A549 (cell line): ENCODE measurements around the gene CACNA1S. TPM values are rescaled to one million over a fixed set of nuclear protein-coding genes. Genes with fewer than 3 reads are reported as not detected.

ENCODE experiments used
- ATAC-seq, 2 experiments: fragments of 200-7000 bp in 1 of 2; fragments of >200 bp in 1 of 2; cut with Nextera tagmentation in 1 of 2; cut with Tn5 transposase in 1 of 2; 3 replicates each; pipeline versions ENCODE4 v1.8.0 to v1.9.1; 2018 to 2020; ENCODE audit warnings: mild to moderate bottlenecking in 1 of 2, moderate library complexity in 1 of 2
- CTCF ChIA-PET: fragments of 300-600 bp; sonication (Branson Sonifier 250); formaldehyde crosslinking; extraction: SDS; loops from one replicate; lab custom pipeline; 2021; ENCODE audit warnings: antibody characterized with exemption, inconsistent platforms; lab: Yijun Ruan, JAX
- POLR2A ChIA-PET: fragments of 350-600 bp; formaldehyde crosslinking; extraction: SDS; loops from one replicate; lab custom pipeline; 2021; ENCODE audit warnings: antibody characterized with exemption, inconsistent platforms; lab: Yijun Ruan, JAX
- DNase-seq, 2 experiments: peaks; one replicate each; pipeline versions ENCODE4 v3.0.0 to v3.0.0-alpha.2; 2011 to 2016; ENCODE audit warnings: low read depth in 1 of 2, low spot score in 1 of 2
- FAIRE-seq: peaks from 2 replicates; lab custom pipeline; 2011; peaks lifted over from hg19 to GRCh38; lab: Jason Lieb, UNC
- H3K27ac ChIP-seq, 2 experiments: fragments of >200 bp; sonication (Bioruptor Twin); formaldehyde crosslinking; 3 replicates each; pipeline ENCODE4 v1.5.1; 2016 to 2017
- H3K4me1 ChIP-seq: fragments of >200 bp; sonication (Bioruptor Twin); formaldehyde crosslinking; 3 replicates; pipeline ENCODE4 v1.6.1; 2016
- H3K4me2 ChIP-seq: fragments of >200 bp; sonication (Bioruptor Twin); formaldehyde crosslinking; 3 replicates; pipeline ENCODE4 v1.6.1; 2016
- H3K4me3 ChIP-seq: fragments of >200 bp; sonication (Bioruptor Twin); formaldehyde crosslinking; 3 replicates; pipeline ENCODE4 v1.5.1; 2016
- H3K9me3 ChIP-seq: fragments of >200 bp; sonication (Bioruptor Twin); formaldehyde crosslinking; 3 replicates; pipeline ENCODE4 v1.6.1; 2016
- ATOH8 ChIP-seq: fragments of 250-450 bp; sonication (Bioruptor Pico); IDR thresholded peaks from 2 replicates; pipeline ENCODE4 v1.5.0; 2020; ENCODE audit warnings: low read depth, mild to moderate bottlenecking, moderate library complexity
- BCL3 ChIP-seq: fragments of >200 bp; sonication (Bioruptor Twin); formaldehyde crosslinking; IDR thresholded peaks from 3 replicates; pipeline ENCODE4 v1.6.1; 2016
- CBX8 ChIP-seq: fragments of 200-600 bp; sonication (generic); IDR thresholded peaks from 2 replicates; pipeline ENCODE4 v1.6.1; 2016
- CTCF ChIP-seq: fragments of >200 bp; sonication (Bioruptor Twin); formaldehyde crosslinking; IDR thresholded peaks from 3 replicates; pipeline ENCODE4 v1.5.1; 2016
- EHMT2 ChIP-seq: fragments of 200-600 bp; sonication (generic); IDR thresholded peaks from 2 replicates; pipeline ENCODE4 v1.6.1; 2016; ENCODE audit warnings: antibody characterized with exemption, low read depth, mild to moderate bottlenecking, moderate library complexity
- FOXS1 ChIP-seq: fragments of 250-450 bp; sonication (Bioruptor Pico); IDR thresholded peaks from 2 replicates; pipeline ENCODE4 v1.5.0; 2020; ENCODE audit warnings: mild to moderate bottlenecking, moderate library complexity
- HDAC2 ChIP-seq: fragments of 200-600 bp; sonication (generic); IDR thresholded peaks from 2 replicates; pipeline ENCODE4 v1.6.1; 2016
- HES2 ChIP-seq: fragments of >200 bp; sonication (Bioruptor Twin); formaldehyde crosslinking; IDR thresholded peaks from 2 replicates; pipeline ENCODE4 v1.6.1; 2016
- HOXA7 ChIP-seq: fragments of 250-450 bp; sonication (Bioruptor Pico); IDR thresholded peaks from 2 replicates; pipeline ENCODE4 v1.5.0; 2020; ENCODE audit warnings: mild to moderate bottlenecking, moderate library complexity
- HOXB5 ChIP-seq: fragments of 250-450 bp; sonication (Bioruptor Pico); IDR thresholded peaks from 2 replicates; pipeline ENCODE4 v1.5.0; 2020; ENCODE audit warnings: mild to moderate bottlenecking, moderate library complexity
- JUNB ChIP-seq: fragments of >200 bp; sonication (Bioruptor Twin); formaldehyde crosslinking; IDR thresholded peaks from 2 replicates; pipeline ENCODE4 v1.6.1; 2016
- MAFK ChIP-seq: fragments of 450-650 bp; IDR thresholded peaks from 2 replicates; pipeline ENCODE4 v1.6.1; 2014; ENCODE audit not compliant: partially characterized antibody
- NFE2L2 ChIP-seq: fragments of 150-350 bp; conservative IDR thresholded peaks from 2 replicates; pipeline ENCODE4 v1.6.1; 2014; ENCODE audit warnings: low read length
- PBX3 ChIP-seq: IDR thresholded peaks from 2 replicates; pipeline ENCODE4 v1.6.1; 2012
- POLR2A ChIP-seq: IDR thresholded peaks from 2 replicates; pipeline ENCODE4 v1.6.1; 2012; ENCODE audit warnings: mild to moderate bottlenecking, low read length
- POLR2AphosphoS2 ChIP-seq: conservative IDR thresholded peaks from 2 replicates; pipeline ENCODE4 v1.6.1; 2012; ENCODE audit warnings: low read length, improper control_type of control experiment, inconsistent platforms
- RAD21 ChIP-seq, 2 experiments: fragments of >200 bp in 1 of 2; sonication (Bioruptor Twin) in 1 of 2; formaldehyde crosslinking in 1 of 2; IDR thresholded peaks in 1 of 2; conservative IDR thresholded peaks in 1 of 2; 2 replicates in 1 of 2; 3 replicates in 1 of 2; pipeline ENCODE4 v1.6.1; 2012 to 2018; ENCODE audit warnings: inconsistent platforms in 1 of 2
- RARB ChIP-seq: fragments of 250-450 bp; sonication (Bioruptor Pico); IDR thresholded peaks from 2 replicates; pipeline ENCODE4 v1.8.0; 2021; ENCODE audit warnings: mild to moderate bottlenecking, moderate library complexity
- RCOR1 ChIP-seq: fragments of 150-350 bp; IDR thresholded peaks from 2 replicates; pipeline ENCODE4 v1.6.1; 2014; ENCODE audit warnings: antibody characterized with exemption, low read length, low read depth
- RFX5 ChIP-seq: fragments of 450-650 bp; IDR thresholded peaks from 2 replicates; pipeline ENCODE4 v1.7.1; 2014; ENCODE audit warnings: antibody characterized with exemption, mild to moderate bottlenecking, moderate library complexity
- SMC3 ChIP-seq: fragments of >200 bp; sonication (Bioruptor Twin); formaldehyde crosslinking; IDR thresholded peaks from 3 replicates; pipeline ENCODE4 v1.6.1; 2018; ENCODE audit warnings: inconsistent platforms
- SREBF2 ChIP-seq: fragments of 450-650 bp; IDR thresholded peaks from 2 replicates; pipeline ENCODE4 v1.6.1; 2014; ENCODE audit warnings: mild to moderate bottlenecking, moderate library complexity
- USF2 ChIP-seq: fragments of 450-650 bp; IDR thresholded peaks from 2 replicates; pipeline ENCODE4 v1.6.1; 2014; ENCODE audit warnings: antibody characterized with exemption
- ZC3H11A ChIP-seq: fragments of 450-650 bp; IDR thresholded peaks from 2 replicates; pipeline ENCODE4 v1.6.1; 2014; ENCODE audit warnings: antibody characterized with exemption, mild to moderate bottlenecking
- ZFP36 ChIP-seq: fragments of 450-650 bp; IDR thresholded peaks from 2 replicates; pipeline ENCODE4 v1.6.1; 2014; ENCODE audit warnings: borderline replicate concordance; ENCODE audit not compliant: partially characterized antibody
- whole genome bisulfite sequencing: methylation state at CpG from one replicate; pipeline ENCODE4 v1.1.6; 2017; ENCODE audit errors: missing lambda C conversion rate; 5-methylcytosine and 5-hydroxymethylcytosine counted together
- polyA plus RNA-seq, 4 experiments: library from polyadenylated mRNA; depleted of rRNA in 3 of 4; stranded (reverse); fragments of >200 nt; fragmentation: RNase III in 1 of 4; extraction: RNeasy Plus Mini Kit Qiagen cat#74134 plus additional on column Dnase treatment in 1 of 4; gene quantifications; 2 replicates in 3 of 4; 3 replicates in 1 of 4; pipeline ENCODE4 v1.2.3, GENCODE V29; 2011 to 2017

The CACNA1S gene
- polyA plus RNA-seq, 2 of the 4 experiments (the other 2 are of a cell fraction), result 0.01 TPM; not detected in 1

GRCh38 chr1:201048521-201048920, 63.7 kb downstream of the CACNA1S start:
- WGBS, result 62% methylated on average over 12 of the region's 13 CpGs
- no peak for FAIRE-seq
- ATAC-seq, result no peak
- ChIA-PET POLR2A (no interaction called here), CTCF (interaction anchor here (0.5 to 5.3 kb wide), 9 partner anchors 10 to 490 kb away, joined by 3 to 28 read pairs (median 4); no protein-coding TSS in a partner anchor)
- DNase-seq, result no peak
- no peaks in the 10 kb centered on the region for H3K9me3 ChIP-seq
- H3K27ac ChIP-seq, result no peak overlapping the region
- TF ChIP-seq POLR2AphosphoS2, result no peak
- no peak for TF ChIP-seq RARB (CRISPR knock-in tag)
- no peak for TF ChIP-seq RFX5
- TF ChIP-seq USF2, result no peak
- no peak for TF ChIP-seq RAD21 (conservative IDR thresholded peaks at IDR 0.05 in 1 of 2, IDR thresholded peaks at IDR 0.05 in 1 of 2)
- TF ChIP-seq CBX8, result no peak
- no peak overlapping the region for H3K4me2 ChIP-seq
- no peak overlapping the region for H3K4me3 ChIP-seq
- H3K4me1 ChIP-seq, result no peaks in the 10 kb centered on the region

GRCh38 chr1:201044119-201044518, 68.1 kb downstream of the CACNA1S start:
- ChIA-PET POLR2A (no interaction called here), CTCF (interaction anchor here (0.8 to 9.0 kb wide), 7 partner anchors 10 to 421 kb away, joined by 3 to 94 read pairs (median 5); partner anchors contain the start of gene KIF21B)
- peak in 1 of 2 experiments; percentile 24; a peak in 2 of 6 replicates for ATAC-seq
- no peak for TF ChIP-seq NFE2L2
- no peak for TF ChIP-seq SREBF2
- no peak for TF ChIP-seq HOXA7 (CRISPR knock-in tag)
- TF ChIP-seq MAFK, result no peak
- TF ChIP-seq JUNB, result no peak
- no peak for TF ChIP-seq HOXB5
- no peak for TF ChIP-seq EHMT2
- TF ChIP-seq RARB (CRISPR knock-in tag), result no peak
- TF ChIP-seq CTCF, result no peak
- TF ChIP-seq HES2, result no peak
- TF ChIP-seq CBX8, result no peak
- no peak for TF ChIP-seq POLR2A
- no peak overlapping the region for H3K27ac ChIP-seq
- no peak for FAIRE-seq
- 0 out of 3 replicates have a peak, but pooled peaks cover 3% of the 10 kb centered on the region for H3K4me1 ChIP-seq
- H3K4me2 ChIP-seq, result no peak overlapping the region
- 75% methylated on average over 9 of the region's 9 CpGs for WGBS
- no peaks in the 10 kb centered on the region for H3K9me3 ChIP-seq
- no peak for DNase-seq
- H3K4me3 ChIP-seq, result no peak overlapping the region

- WGBS, result 32% methylated on average over 13 of the region's 13 CpGs
- Histone ChIP-seq H3K4me1 (0 out of 3 replicates have a peak, but pooled peaks cover 3% of the 10 kb centered on the region), H3K4me2 (peak overlapping the region; percentile 33; the same call in 2 of the 3 replicates), H3K27ac (peak overlapping the region in 1 of 2 experiments; percentile 27; a peak in 3 of 6 replicates), H3K9me3 (no peaks in the 10 kb centered on the region), H3K4me3 (no peak overlapping the region)
- CTCF ChIA-PET, result interaction anchor here (0.6 to 9.0 kb wide), 29 partner anchors 9 to 485 kb away, joined by 3 to 94 read pairs (median 5); partner anchors contain the start of genes CACNA1S and KIF21B
- FAIRE-seq (peak; percentile 56), ATAC-seq (peak; percentile 85 to 94), DNase-seq (peak; percentile 67 to 78)
- POLR2A ChIA-PET, result interaction anchor here (1.0 kb wide), 1 partner anchor 373 kb away, joined by 3 read pairs; the partner anchor contains the start of gene DDX59
- TF ChIP-seq RCOR1 (no peak), RAD21 (conservative IDR thresholded peaks at IDR 0.05 in 1 of 2, IDR thresholded peaks at IDR 0.05 in 1 of 2) (peak; percentile 94 to 96), FOXS1 (CRISPR knock-in tag) (no peak), PBX3 (no peak), RARB (CRISPR knock-in tag) (no peak), EHMT2 (no peak), CBX8 (no peak), ATOH8 (no peak), ZC3H11A (no peak), HDAC2 (no peak), SMC3 (peak; percentile 93), ZFP36 (no peak), BCL3 (no peak)
Measured at GRCh38 chr1:201042779-201043461, 69.3 kb downstream of the CACNA1S start.
